HG02870 (cell line): Measurements from ENCODE around the gene CFDP1.
"Not testable (repeated sequence)": the region's sequence is repeated elsewhere in the genome, so short reads cannot be mapped to it uniquely, and the experiment has no call there.

Source experiments
- ATAC-seq: cut with Tn5 transposase; IDR thresholded peaks from one replicate; pipeline ENCODE4 v1.9.1; 2021; ENCODE audit warnings: mild to moderate bottlenecking, moderate library complexity; ENCODE audit not compliant: unreplicated experiment

The CFDP1 gene

DNA sequence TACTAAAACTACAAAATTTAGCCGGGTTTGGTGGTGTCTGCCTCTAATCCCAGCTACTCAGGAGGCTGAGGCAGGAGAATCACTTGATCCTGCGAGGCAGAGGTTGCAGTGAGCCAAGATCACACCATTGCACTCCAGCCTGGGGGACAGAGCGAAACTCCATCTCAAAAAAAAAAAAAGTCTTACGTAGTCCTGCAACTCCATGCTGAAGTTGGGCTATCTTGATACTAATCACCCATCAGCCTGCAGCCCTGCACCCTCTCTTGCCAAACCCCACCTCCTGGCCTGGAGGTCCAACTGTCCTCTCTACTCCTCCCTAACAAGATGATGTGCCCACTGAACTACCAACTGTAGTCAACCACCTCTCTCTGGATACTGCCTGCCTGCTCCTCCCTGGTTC lies 26.4 kb upstream of the CFDP1 start:
- no peak for ATAC-seq

GRCh38 chr16:75458439-75458838 lies 25.1 kb upstream of the CFDP1 start:
- ATAC-seq, result no peak

GRCh38 chr16:75458029-75458428 lies 24.7 kb upstream of the CFDP1 start:
- no peak for ATAC-seq

- no peak for ATAC-seq
Measured at GRCh38 chr16:75457485-75458021, 24.2 kb upstream of the CFDP1 start.

- no peak for ATAC-seq
Measured at GRCh38 chr16:75456971-75457370, 23.7 kb upstream of the CFDP1 start.

DNA sequence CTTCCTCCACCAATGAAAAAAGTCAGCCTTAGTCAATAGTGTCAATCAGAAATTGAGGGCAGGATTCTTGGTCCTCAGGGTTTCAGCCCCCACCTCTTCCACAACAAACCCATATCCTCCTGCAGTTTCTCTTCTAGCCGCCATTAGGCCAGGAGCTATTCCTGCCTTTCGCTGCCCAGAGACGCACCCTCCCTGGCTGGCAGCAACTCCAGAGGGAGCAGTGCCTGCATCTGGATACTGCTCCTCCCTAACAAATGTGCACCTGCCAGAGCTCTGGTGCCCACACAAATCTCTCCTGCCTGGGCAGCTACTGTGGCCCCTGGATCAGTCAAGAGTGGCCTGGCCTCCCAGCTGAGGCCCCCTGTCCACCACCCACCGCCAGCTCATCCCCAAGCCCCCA lies 23.2 kb upstream of the CFDP1 start:
- not testable (repeated sequence) for ATAC-seq

- ATAC-seq, result no peak
Measured at GRCh38 chr16:75455677-75456076, 22.4 kb upstream of the CFDP1 start.

DNA sequence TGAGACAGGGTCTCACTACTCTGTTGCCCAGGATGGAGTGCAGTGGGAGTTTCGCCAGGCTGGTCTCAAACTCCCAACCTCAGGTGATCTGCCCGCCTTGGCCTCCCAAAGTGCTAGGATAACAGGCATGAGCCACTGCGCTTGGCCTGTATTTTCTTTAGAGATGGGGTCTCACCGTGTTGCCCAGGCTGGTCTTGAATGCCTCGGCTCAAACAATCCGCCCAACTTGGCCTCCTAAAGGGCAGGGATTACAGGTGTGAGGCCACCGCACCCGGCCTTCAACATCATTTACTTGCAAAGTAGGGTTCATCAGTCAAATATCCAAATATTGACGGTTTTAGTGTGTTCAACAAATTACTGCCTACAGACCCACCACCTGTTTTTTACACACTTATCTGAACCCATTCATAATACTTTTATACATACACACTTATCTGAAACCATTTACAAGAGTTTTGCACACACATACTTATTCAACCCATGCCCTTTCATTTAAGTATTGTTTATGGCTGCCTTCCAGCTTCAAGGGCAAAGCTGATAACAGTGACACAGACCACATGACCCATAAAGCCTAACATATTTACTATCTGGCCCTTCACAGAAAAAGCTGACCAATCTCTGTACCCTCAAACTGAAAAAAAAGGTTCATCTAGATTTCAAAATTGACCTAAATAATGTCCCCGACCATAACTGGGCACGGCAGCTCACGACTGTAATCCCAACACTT lies 19.3 kb upstream of the CFDP1 start:
- ATAC-seq, result no peak

DNA sequence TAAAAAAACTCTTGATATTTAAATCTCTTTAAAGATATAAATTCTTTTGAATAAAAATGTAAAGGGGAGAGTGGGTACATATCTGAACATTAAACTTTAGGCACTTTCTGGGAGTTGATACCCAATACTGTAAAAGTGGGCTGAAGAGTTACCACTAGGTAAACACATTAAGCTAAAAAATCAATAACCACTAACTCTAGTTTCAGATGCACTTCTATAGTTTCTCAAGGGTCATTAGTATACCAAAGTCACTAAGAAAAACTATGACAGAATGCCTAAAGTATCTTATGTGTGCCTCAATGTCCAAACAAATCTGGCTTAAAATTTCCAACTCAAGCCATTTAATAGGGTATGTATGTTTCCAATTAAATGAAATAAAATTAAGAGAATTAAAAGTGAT lies 13.1 kb upstream of the CFDP1 start:
- ATAC-seq, result no peak

- no peak for ATAC-seq
Measured at GRCh38 chr16:75445298-75445697, 12.0 kb upstream of the CFDP1 start.

DNA sequence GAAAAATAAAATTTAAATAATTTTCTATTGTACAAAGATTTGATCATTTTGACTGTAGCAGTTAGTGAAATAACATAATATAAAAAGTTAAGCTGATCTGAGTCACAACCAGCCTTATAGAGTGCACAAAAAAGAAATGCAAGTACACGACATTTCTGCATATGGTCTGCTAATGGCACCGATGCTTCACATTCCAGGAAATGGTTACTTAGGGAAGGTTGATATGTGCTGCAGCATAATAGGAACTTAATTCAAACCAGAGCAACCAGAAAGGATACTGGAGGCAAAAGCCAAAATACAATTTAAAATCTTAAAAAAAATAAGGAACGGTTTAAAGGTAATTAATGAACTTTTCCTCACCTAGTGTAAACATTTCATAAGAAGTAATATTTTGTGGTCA lies 10.0 kb upstream of the CFDP1 start:
- no peak for ATAC-seq

- peak; percentile 75 for ATAC-seq
Measured at GRCh38 chr16:75433732-75434413, 570 bp upstream of the CFDP1 start.

DNA sequence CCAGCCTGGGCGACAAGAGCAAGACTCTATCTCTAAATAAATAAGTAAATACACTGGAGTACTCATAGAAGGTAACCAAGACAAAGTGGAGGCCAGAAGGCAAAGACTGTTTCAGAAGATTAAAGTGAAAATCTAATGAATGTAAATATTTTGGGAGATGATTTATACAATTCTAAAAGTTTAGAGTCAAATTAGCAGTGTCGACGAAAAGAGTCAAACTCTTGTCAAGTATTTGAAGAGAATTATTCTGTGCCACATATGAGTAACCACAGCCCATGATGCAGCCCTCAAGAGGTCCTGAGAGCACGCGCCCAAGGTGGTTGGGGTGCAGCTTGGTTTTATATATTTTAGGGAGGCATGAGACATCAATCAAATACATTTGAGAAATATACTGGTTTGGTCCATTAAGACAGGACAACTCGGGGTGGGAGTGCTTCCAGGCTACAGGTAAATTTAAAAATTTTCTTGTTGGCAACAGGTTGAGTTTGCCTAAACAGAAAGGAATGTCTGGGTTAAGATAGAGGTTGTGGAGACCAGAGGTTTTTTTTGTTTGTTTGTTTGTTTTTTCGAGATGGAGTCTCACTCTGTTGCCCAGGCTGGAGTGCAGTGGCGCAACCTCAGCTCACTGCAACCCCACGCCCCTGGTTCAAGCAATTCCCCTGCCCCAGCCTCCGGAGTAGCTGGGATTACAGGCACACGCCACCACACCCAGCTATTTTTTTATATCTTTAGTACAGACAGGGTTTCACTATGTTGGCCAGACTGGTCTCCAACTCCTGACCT lies 3.5 kb downstream of the CFDP1 start:
- ATAC-seq, result no peak

DNA sequence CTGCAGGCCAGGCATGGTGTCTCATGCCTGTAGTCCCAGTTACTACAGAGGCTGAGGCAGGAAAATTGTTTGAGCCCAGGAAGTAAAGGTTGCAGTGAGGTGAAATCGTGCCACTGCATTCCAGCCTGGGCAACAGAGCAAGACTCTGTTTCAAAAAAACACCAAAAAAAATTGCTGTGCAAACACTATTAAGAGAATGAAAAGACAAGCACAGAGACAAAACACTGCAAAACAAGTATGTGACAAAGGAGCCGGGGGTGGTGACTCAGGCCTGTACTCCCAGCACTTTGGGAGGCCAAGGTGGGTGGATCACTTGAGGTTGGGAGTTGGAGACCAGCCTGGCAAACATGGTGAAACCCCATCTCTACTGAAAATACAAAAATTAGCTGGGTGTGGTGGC lies 6.8 kb downstream of the CFDP1 start:
- ATAC-seq, result not testable (repeated sequence)

DNA sequence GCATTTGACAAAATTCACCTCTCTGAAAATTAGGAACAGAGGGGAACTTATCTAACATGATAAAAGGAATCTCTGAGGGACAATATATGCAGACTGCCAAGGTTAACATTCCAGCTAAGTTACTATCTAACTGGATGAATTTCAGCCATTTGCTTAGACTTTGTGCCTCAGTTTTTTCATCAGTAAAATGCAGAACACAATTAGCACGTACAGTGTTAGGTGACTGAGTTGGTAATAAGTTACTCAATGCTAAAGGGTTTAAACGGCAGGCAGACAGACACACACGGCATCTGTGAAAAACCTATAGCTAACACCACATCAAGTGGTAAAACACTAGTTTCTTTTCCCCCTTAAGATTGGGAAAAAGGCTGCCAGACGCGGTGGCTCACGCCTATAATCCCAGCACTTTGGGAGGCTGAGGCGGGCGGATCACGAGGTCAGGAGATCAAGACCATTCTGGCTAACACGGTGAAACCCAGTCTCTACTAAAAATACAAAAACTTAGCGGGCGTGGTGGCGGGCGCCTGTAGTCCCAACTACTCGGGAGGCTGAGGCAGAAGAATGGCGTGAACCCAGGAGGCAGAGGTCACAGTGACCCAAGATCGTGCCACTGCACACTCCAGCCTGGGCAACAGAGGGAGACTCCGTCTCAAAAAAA lies 9.1 kb downstream of the CFDP1 start:
- not testable (repeated sequence) for ATAC-seq

- ATAC-seq, result no peak
Measured at GRCh38 chr16:75423723-75424104, 9.6 kb downstream of the CFDP1 start.

DNA sequence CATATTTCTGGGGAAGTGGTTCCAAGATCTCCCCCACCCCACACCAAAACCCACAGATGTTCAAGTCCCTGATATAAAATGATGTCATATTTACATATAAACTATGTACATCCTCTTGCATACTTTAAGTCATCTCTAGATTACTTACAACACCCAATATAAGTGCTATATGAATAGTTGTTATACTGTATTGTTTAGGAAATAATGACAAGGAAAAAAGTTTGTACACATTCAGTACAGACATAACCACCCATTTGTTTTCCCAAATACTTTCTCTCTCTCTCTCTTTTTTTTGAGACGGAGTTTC lies 11.5 kb downstream of the CFDP1 start:
- ATAC-seq, result no peak

DNA sequence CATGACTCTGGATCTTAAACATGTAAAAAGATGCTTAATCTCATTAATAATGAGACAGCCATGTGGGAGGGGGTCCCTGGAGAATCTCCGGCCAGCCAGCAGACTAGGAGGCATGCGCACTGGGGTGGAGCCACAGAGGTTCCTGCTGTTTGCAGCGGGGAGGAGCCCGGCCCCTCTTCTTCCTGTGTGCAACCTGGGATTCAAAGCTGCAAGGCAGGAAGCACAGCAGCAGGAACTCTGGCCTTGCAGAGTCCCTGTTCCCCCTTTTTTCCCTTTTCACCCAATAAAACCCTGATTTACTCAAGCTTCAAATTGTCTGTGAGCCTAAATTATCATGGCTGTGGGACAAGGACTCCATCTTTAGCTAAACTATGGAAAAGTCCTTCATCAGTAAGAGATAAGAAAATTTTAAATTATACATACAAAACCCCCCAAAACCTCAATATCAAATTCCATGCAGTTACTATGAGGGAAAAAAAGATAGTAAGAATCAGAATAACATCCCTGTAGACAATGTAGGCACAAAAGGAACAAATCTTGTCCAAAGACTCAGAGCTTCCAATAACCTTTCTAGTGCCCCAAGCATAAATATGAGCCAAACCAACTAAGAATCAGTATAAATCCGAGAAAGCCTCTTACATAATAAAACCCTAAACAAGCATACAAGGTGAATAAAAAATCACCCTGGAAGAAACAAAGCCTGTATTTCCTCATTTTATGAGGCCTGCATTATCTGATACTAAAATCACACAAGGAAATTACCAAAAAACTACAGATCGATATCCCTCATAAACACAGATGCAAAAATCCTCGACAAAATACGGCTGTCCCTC lies 12.1 kb downstream of the CFDP1 start:
- ATAC-seq, result peak; percentile 62

- ATAC-seq, result no peak
Measured at GRCh38 chr16:75416904-75417565, 16.3 kb downstream of the CFDP1 start.
